HUDEP-2 (cell line): ENCODE results near the gene PDGFD.

Experiments
- DNase-seq, 76 experiments: peaks; one replicate each; lab custom pipeline; 2025; ENCODE audit not compliant: unreplicated experiment in 76 of 76; lab: John Stamatoyannopoulos, UW

PDGFD gene

GRCh38 chr11:104009744-104010143 is 154.2 kb downstream of the PDGFD start:
- DNase-seq, result no peak

GRCh38 chr11:104005234-104005855 is 158.6 kb downstream of the PDGFD start:
- no peak for DNase-seq

- DNase-seq, result no peak
Measured at GRCh38 chr11:104003491-104003890, 160.5 kb downstream of the PDGFD start.

- no peak for DNase-seq
Measured at GRCh38 chr11:104001561-104002056, 162.3 kb downstream of the PDGFD start.

- DNase-seq, result no peak
Measured at GRCh38 chr11:104000798-104001197, 163.1 kb downstream of the PDGFD start.

- DNase-seq, result no peak
Measured at GRCh38 chr11:103998826-103999508, 165.0 kb downstream of the PDGFD start.

- DNase-seq, result no peak
Measured at GRCh38 chr11:103997082-103997481, 166.9 kb downstream of the PDGFD start.

- no peak for DNase-seq
Measured at GRCh38 chr11:103995896-103996295, 168.1 kb downstream of the PDGFD start.

- no peak for DNase-seq
Measured at GRCh38 chr11:103994518-103994917, 169.4 kb downstream of the PDGFD start.

GRCh38 chr11:103994094-103994493 is 169.9 kb downstream of the PDGFD start:
- DNase-seq, result no peak

GRCh38 chr11:103993507-103993906 is 170.4 kb downstream of the PDGFD start:
- no peak for DNase-seq

- DNase-seq, result no peak
Measured at GRCh38 chr11:103988595-103988969, 175.4 kb downstream of the PDGFD start.

GRCh38 chr11:103987629-103988594 is 176.0 kb downstream of the PDGFD start:
- DNase-seq, result no peak

- DNase-seq, result no peak
Measured at GRCh38 chr11:103985041-103985440, 178.9 kb downstream of the PDGFD start.

- no peak for DNase-seq
Measured at GRCh38 chr11:103980108-103980507, 183.8 kb downstream of the PDGFD start.

- DNase-seq, result no peak
Measured at GRCh38 chr11:103978616-103979595, 185.0 kb downstream of the PDGFD start.

- no peak for DNase-seq
Measured at GRCh38 chr11:103972013-103972412, 191.9 kb downstream of the PDGFD start.

- no peak for DNase-seq
Measured at GRCh38 chr11:103970701-103971249, 193.2 kb downstream of the PDGFD start.

GRCh38 chr11:103968685-103969084 is 195.3 kb downstream of the PDGFD start:
- DNase-seq, result no peak

GRCh38 chr11:103967985-103968384 is 196.0 kb downstream of the PDGFD start:
- no peak for DNase-seq
